ENCODE results near the gene PRKAR1B.

GRCh38 chr7:644381-645305 is 82.4 kb downstream of the PRKAR1B start:
- TF ChIP-seq GATA3 (IDR thresholded peaks at IDR 0.05; ENCODE audit: low read depth, low read length) (no peak), GATA2 (IDR thresholded peaks at IDR 0.05; ENCODE audit: low read depth, low read length) (no peak)

Measured in SH-SY5Y (cell line).